NCI-H1436 treated with DMSO at 0.1 percent for 48 hours (cell line): Measurements from ENCODE around the gene EPB41L2.

ENCODE experiments used
- DNase-seq: peaks from one replicate; lab custom pipeline; 2025; lab: John Stamatoyannopoulos, UW

The EPB41L2 gene

GRCh38 chr6:131061751-131062119 is 1.3 kb downstream of the EPB41L2 start:
- DNase-seq, result no peak

GRCh38 chr6:131061041-131061750 is 1.8 kb downstream of the EPB41L2 start:
- no peak for DNase-seq

- DNase-seq, result no peak
Measured at GRCh38 chr6:131060311-131060710, 2.7 kb downstream of the EPB41L2 start.

GRCh38 chr6:131059486-131059885 is 3.6 kb downstream of the EPB41L2 start:
- no peak for DNase-seq

- no peak for DNase-seq
Measured at GRCh38 chr6:131058236-131058635, 4.8 kb downstream of the EPB41L2 start.

- DNase-seq, result no peak
Measured at GRCh38 chr6:131054392-131055250, 8.4 kb downstream of the EPB41L2 start.

GRCh38 chr6:131053546-131054240 is 9.4 kb downstream of the EPB41L2 start:
- DNase-seq, result no peak

- DNase-seq, result no peak
Measured at GRCh38 chr6:131052181-131052580, 10.9 kb downstream of the EPB41L2 start.

- DNase-seq, result no peak
Measured at GRCh38 chr6:131051341-131051740, 11.7 kb downstream of the EPB41L2 start.

- no peak for DNase-seq
Measured at GRCh38 chr6:131049608-131050007, 13.4 kb downstream of the EPB41L2 start.

- no peak for DNase-seq
Measured at GRCh38 chr6:131048933-131049515, 14.0 kb downstream of the EPB41L2 start.

- no peak for DNase-seq
Measured at GRCh38 chr6:131048459-131048858, 14.6 kb downstream of the EPB41L2 start.

GRCh38 chr6:131045139-131045538 is 17.9 kb downstream of the EPB41L2 start:
- no peak for DNase-seq

GRCh38 chr6:131043902-131044447 is 19.1 kb downstream of the EPB41L2 start:
- DNase-seq, result no peak

- no peak for DNase-seq
Measured at GRCh38 chr6:131042664-131043063, 20.4 kb downstream of the EPB41L2 start.

GRCh38 chr6:131041814-131042213 is 21.2 kb downstream of the EPB41L2 start:
- no peak for DNase-seq

- DNase-seq, result no peak
Measured at GRCh38 chr6:131040866-131041265, 22.2 kb downstream of the EPB41L2 start.

GRCh38 chr6:131039345-131039680 is 23.7 kb downstream of the EPB41L2 start:
- no peak for DNase-seq

GRCh38 chr6:131038597-131039344 is 24.3 kb downstream of the EPB41L2 start:
- no peak for DNase-seq

- no peak for DNase-seq
Measured at GRCh38 chr6:131037194-131037897, 25.7 kb downstream of the EPB41L2 start.

- no peak for DNase-seq
Measured at GRCh38 chr6:131036601-131037000, 26.4 kb downstream of the EPB41L2 start.
